Measurements from ENCODE around the gene ZNF880.
A peak's percentile ranks its signal among the peaks of the same experiment; 100 is the strongest.

ZNF880 gene

GRCh38 chr19:52351512-52351911 lies 18.2 kb upstream of the ZNF880 start:
- no peak overlapping the region for H2AFZ ChIP-seq
- H3K27ac ChIP-seq = no peak overlapping the region
- H3K4me2 ChIP-seq (ENCODE audit: low read length) = no peak overlapping the region
- H3K9ac ChIP-seq = no peak overlapping the region
- H3K27me3 ChIP-seq (ENCODE audit: control insufficient read depth, insufficient read depth, low read length) = no peaks in the 10 kb centered on the region
- no peaks in the 10 kb centered on the region for H3K9me3 ChIP-seq (ENCODE audit: control insufficient read depth, low read length)
- no peak overlapping the region for H3K4me3 ChIP-seq (ENCODE audit: low read depth, low read length)
- no peaks in the 10 kb centered on the region for H3K4me1 ChIP-seq
- H3K79me2 ChIP-seq = no peaks in the 10 kb centered on the region
- TF ChIP-seq CTCF (IDR thresholded peaks at IDR 0.05) = no peak
- no peaks in the 10 kb centered on the region for H3K36me3 ChIP-seq (ENCODE audit: control insufficient read depth, insufficient read depth, low read length)

- H3K79me2 ChIP-seq = no peaks in the 10 kb centered on the region
- H3K36me3 ChIP-seq (ENCODE audit: control insufficient read depth, insufficient read depth, low read length) = peaks cover 13% of the 10 kb centered on the region
- no peak overlapping the region for H3K4me2 ChIP-seq (ENCODE audit: low read length)
- H2AFZ ChIP-seq = no peak overlapping the region
- H3K27me3 ChIP-seq (ENCODE audit: control insufficient read depth, insufficient read depth, low read length) = no peaks in the 10 kb centered on the region
- no peak overlapping the region for H3K4me3 ChIP-seq (ENCODE audit: low read depth, low read length)
- H3K9me3 ChIP-seq (ENCODE audit: control insufficient read depth, low read length) = peaks cover 5% of the 10 kb centered on the region
- no peak overlapping the region for H3K9ac ChIP-seq
- no peak for TF ChIP-seq CTCF (IDR thresholded peaks at IDR 0.05)
- no peak overlapping the region for H3K27ac ChIP-seq
- H3K4me1 ChIP-seq = no peaks in the 10 kb centered on the region
These were observed 3.3 kb upstream of the ZNF880 start for GRCh38 chr19:52366414-52366824.

- peaks cover 5% of the 10 kb centered on the region for H3K9me3 ChIP-seq (ENCODE audit: control insufficient read depth, low read length)
- no peaks in the 10 kb centered on the region for H3K79me2 ChIP-seq
- H3K4me1 ChIP-seq = no peaks in the 10 kb centered on the region
- H3K4me3 ChIP-seq (ENCODE audit: low read depth, low read length) = peak overlapping the region; percentile 90
- peaks cover 12% of the 10 kb centered on the region for H3K36me3 ChIP-seq (ENCODE audit: control insufficient read depth, insufficient read depth, low read length)
- peak overlapping the region; percentile 83 for H3K27ac ChIP-seq
- H3K9ac ChIP-seq = no peak overlapping the region
- no peaks in the 10 kb centered on the region for H3K27me3 ChIP-seq (ENCODE audit: control insufficient read depth, insufficient read depth, low read length)
- TF ChIP-seq CTCF (IDR thresholded peaks at IDR 0.05) = no peak
- peak overlapping the region; percentile 86 for H3K4me2 ChIP-seq (ENCODE audit: low read length)
- peak overlapping the region; percentile 19 for H2AFZ ChIP-seq
These were observed 603 bp downstream of the ZNF880 start for GRCh38 chr19:52370341-52370710.

- H3K27ac ChIP-seq = no peak overlapping the region
- no peak overlapping the region for H3K9ac ChIP-seq
- no peaks in the 10 kb centered on the region for H3K36me3 ChIP-seq (ENCODE audit: control insufficient read depth, insufficient read depth, low read length)
- H3K9me3 ChIP-seq (ENCODE audit: control insufficient read depth, low read length) = no peaks in the 10 kb centered on the region
- H3K79me2 ChIP-seq = no peaks in the 10 kb centered on the region
- no peak overlapping the region for H2AFZ ChIP-seq
- H3K4me3 ChIP-seq (ENCODE audit: low read depth, low read length) = no peak overlapping the region
- H3K4me2 ChIP-seq (ENCODE audit: low read length) = no peak overlapping the region
- H3K4me1 ChIP-seq = no peaks in the 10 kb centered on the region
- no peaks in the 10 kb centered on the region for H3K27me3 ChIP-seq (ENCODE audit: control insufficient read depth, insufficient read depth, low read length)
- TF ChIP-seq CTCF (IDR thresholded peaks at IDR 0.05) = no peak
These were observed 21.4 kb downstream of the ZNF880 start for GRCh38 chr19:52391135-52391534.

- H3K4me3 ChIP-seq (ENCODE audit: low read depth, low read length) = peak within 1 kb of the TSS; percentile 63
- peak within 1 kb of the TSS; percentile 74 for H3K27ac ChIP-seq
- peak within 1 kb of the TSS; percentile 84 for H3K4me2 ChIP-seq (ENCODE audit: low read length)
- H3K9me3 ChIP-seq (ENCODE audit: control insufficient read depth, low read length) = no peaks in the 10 kb centered on the region
- H2AFZ ChIP-seq = peak within 1 kb of the TSS; percentile 97
- peaks cover 3% of the 10 kb centered on the region for H3K79me2 ChIP-seq
- TF ChIP-seq CTCF (IDR thresholded peaks at IDR 0.05) = no peak
- H3K27me3 ChIP-seq (ENCODE audit: control insufficient read depth, insufficient read depth, low read length) = no peaks in the 10 kb centered on the region
- peaks cover 3% of the 10 kb centered on the region for H3K4me1 ChIP-seq
- peak within 1 kb of the TSS; percentile 56 for H3K9ac ChIP-seq
- no peaks in the 10 kb centered on the region for H3K36me3 ChIP-seq (ENCODE audit: control insufficient read depth, insufficient read depth, low read length)
These were observed 27.8 kb downstream of the ZNF880 start, which contains the start of gene ZNF528 for GRCh38 chr19:52397310-52398080. TSS of gene ZNF528 (plus strand) at chr19:52397849. CDS start at chr19:52402014, 4,165 bp downstream.
